Measurements from ENCODE around the gene FDXR. TPM values are rescaled to one million over a fixed set of nuclear protein-coding genes. Genes with fewer than 3 reads are reported as not detected.

FDXR gene
- polyA plus RNA-seq, 3 donors: 9.1 to 12.0 (median 10.0) TPM

DNA sequence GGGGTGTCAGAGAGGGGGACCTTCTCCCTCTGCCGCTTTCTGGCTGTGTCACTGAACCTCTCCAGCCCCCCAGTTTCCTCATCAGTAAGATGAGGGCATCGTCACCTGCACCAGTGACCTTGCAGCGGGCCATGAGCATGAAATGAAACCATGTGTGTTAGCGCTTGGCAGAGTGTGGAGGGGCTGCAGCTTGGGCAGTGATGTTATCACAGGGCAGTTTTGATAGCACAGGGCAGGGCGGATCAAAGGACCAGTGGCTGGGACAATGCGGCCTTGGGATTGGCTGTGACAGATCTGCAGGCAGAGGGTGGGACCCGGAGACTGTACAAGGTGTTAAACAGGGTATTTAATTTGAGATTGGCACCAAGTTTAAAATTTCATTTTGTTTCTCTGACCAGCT is 57.7 kb downstream of the FDXR start:
- DNase-seq: no peak

GRCh38 chr17:74814453-74814852 is 58.3 kb downstream of the FDXR start:
- no peak for DNase-seq

Other genes starting within 250 kb of the FDXR start
- gene CD300E, start 249.3 kb downstream of the FDXR start, polyA plus RNA-seq (ENCODE audit: insufficient read length in 3 of 3): under 1 TPM; 0.11 to 0.22 (median 0.13) TPM
- under 1 TPM; 0.19 to 0.24 (median 0.23) TPM for gene CD300LF, start 160.1 kb downstream of the FDXR start, polyA plus RNA-seq (ENCODE audit: insufficient read length in 3 of 3)
- 1 to 10 TPM; 5.3 to 6.8 (median 5.9) TPM for gene RAB37, start 135.7 kb downstream of the FDXR start, polyA plus RNA-seq (ENCODE audit: insufficient read length in 3 of 3)
- 100 to 1,000 TPM; 194 to 219 (median 196) TPM for gene NHERF1, start 124.4 kb downstream of the FDXR start, polyA plus RNA-seq (ENCODE audit: insufficient read length in 3 of 3)
- gene NAT9, start 96.6 kb downstream of the FDXR start, polyA plus RNA-seq (ENCODE audit: insufficient read length in 3 of 3): 10 to 100 TPM; 45.1 to 54.0 (median 54.0) TPM
- under 1 TPM; 0.16 to 0.36 (median 0.24) TPM for gene GRIN2C, start 13.1 kb downstream of the FDXR start, polyA plus RNA-seq (ENCODE audit: insufficient read length in 3 of 3)
- under 1 TPM; 0.53 to 0.83 (median 0.68) TPM for gene FADS6, start 20.6 kb upstream of the FDXR start, polyA plus RNA-seq (ENCODE audit: insufficient read length in 3 of 3)
- 1 to 10 TPM in 2 of 3 donors, under 1 TPM in 1; 0.77 to 1.1 (median 1.1) TPM for gene USH1G, start 50.3 kb upstream of the FDXR start, polyA plus RNA-seq (ENCODE audit: insufficient read length in 3 of 3)
- not detected for gene OTOP2, start 51.3 kb upstream of the FDXR start, polyA plus RNA-seq (ENCODE audit: insufficient read length in 3 of 3)
- not detected for gene OTOP3, start 62.9 kb upstream of the FDXR start, polyA plus RNA-seq (ENCODE audit: insufficient read length in 3 of 3)
- gene HID1, start 99.8 kb upstream of the FDXR start, polyA plus RNA-seq (ENCODE audit: insufficient read length in 3 of 3): 10 to 100 TPM; 15.3 to 16.9 (median 16.6) TPM
- 10 to 100 TPM in 2 of 3 donors, 1 to 10 TPM in 1; 8.2 to 12.0 (median 12.0) TPM for gene CDR2L, start 114.6 kb upstream of the FDXR start, polyA plus RNA-seq (ENCODE audit: insufficient read length in 3 of 3)
- 10 to 100 TPM; 27.4 to 31.3 (median 29.5) TPM for gene MRPL58, start 139.7 kb upstream of the FDXR start, polyA plus RNA-seq (ENCODE audit: insufficient read length in 3 of 3)
- gene ATP5PD, start 174.0 kb upstream of the FDXR start, polyA plus RNA-seq (ENCODE audit: insufficient read length in 3 of 3): 100 to 1,000 TPM; 299 to 318 (median 307) TPM
- 10 to 100 TPM; 31.0 to 33.9 (median 32.8) TPM for gene KCTD2, start 174.2 kb upstream of the FDXR start, polyA plus RNA-seq (ENCODE audit: insufficient read length in 3 of 3)
- 10 to 100 TPM; 27.4 to 42.7 (median 39.8) TPM for gene SLC16A5, start 215.0 kb upstream of the FDXR start, polyA plus RNA-seq (ENCODE audit: insufficient read length in 3 of 3)
- gene ARMC7, start 237.0 kb upstream of the FDXR start, polyA plus RNA-seq (ENCODE audit: insufficient read length in 3 of 3): 10 to 100 TPM; 17.3 to 19.1 (median 18.9) TPM